GM21529 (cell line): ENCODE data around the gene TRNAU1AP.
"Not testable (repeated sequence)": the region's sequence is repeated elsewhere in the genome, so short reads cannot be mapped to it uniquely, and the experiment has no call there.

ENCODE experiments used
- ATAC-seq: cut with Tn5 transposase; IDR thresholded peaks from one replicate; pipeline ENCODE4 v1.9.1; 2021; ENCODE audit not compliant: unreplicated experiment

The TRNAU1AP gene

DNA sequence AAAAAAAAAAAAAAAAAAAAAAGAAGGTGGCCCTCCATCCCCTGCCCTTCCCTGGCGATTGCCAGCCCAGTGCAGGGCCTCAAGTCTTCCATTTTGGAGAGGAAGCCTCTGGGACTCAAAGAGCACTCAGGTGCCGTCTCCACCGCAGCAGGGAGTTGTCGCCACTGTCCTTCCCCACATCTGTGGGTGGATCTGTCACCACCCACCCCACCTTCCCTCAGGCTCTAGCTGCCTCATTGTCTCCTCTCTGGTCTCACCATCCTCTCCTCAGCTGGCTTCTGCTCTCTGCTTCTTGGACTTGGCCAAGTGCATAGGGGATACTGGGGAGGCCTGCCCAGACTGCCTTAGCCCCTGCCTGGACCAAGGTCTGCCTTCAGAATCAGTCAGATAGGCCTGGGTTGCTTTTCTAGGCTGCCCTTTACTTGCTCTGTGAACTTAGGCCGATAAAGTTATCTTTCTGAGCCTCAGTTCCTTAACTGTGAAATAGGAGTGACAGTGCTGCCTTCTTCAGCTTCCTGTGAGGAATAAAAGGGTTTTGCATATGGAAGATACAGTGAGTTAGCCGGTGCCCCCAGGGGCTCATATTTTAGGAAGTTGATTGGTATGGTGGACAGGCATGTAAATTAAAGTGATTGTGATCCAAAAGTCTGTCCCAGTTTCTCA, 31.3 kb upstream of the TRNAU1AP start:
- ATAC-seq = no peak

DNA sequence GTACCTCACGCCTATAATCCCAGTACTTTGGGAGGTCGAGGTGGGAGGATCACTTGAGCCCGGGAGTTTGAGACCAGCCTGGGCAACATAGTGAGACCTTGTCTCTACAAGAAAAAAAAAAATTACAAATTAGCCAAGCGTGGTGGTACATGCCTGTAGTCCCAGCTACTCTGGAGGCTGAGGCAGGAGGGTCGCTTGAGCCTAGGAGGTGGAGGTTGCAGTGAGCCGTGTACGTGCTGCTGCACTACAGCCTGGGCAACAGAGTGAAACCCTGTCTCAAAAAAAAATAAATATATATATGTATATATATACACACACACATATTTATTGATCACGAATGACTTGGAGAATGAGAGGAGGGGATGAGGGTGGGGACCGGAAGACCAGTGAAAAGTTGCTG, 30.3 kb upstream of the TRNAU1AP start:
- ATAC-seq = not testable (repeated sequence)

DNA sequence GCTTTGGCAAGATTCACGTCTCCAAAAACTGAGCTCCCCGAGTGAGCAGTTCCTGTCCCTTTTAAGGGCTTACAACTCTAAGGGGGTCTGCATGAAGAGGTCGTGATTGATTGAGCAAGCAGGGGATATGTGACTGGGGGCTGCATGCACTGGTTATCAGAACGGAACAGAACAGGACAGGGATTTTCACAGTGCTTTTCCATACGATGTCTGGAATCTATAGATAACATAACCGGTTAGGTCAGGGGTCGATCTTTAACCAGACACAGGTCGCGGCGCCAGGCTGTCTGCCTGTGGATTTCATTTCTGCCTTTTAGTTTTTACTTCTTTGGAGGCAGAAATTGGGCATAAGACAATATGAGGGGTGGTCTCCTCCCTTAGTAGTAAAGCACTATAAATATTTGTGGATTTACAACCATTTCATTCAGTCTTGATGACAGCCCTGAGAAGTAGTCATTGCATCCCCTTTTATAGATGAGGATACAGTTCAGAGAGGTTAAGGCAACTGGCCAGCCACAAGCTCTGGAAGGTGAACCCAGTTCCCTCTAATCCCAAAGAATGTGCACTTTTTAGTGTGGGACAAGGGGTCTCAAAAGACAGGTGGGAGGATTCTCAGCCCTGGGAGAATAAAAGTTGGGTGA, 27.8 kb upstream of the TRNAU1AP start:
- not testable (repeated sequence) for ATAC-seq

DNA sequence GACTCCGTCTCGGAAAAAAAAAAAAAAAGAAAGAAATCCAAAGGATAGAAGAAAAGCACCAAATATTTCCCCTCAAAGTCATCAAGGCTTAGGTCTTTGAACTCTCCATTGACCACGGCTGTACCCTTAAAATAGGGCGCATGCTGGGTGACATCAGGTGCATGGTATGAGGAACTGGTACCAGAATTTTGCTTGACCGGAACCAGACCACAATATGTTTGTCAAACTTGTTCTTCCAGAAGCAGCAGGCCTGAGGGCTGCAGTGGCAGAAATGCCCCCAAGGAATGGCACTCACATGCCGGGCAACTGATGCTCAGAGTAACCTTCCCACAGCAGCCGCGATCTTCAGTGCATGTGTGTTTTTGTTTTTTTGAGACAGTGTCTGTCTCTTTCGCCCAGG, 26.0 kb upstream of the TRNAU1AP start:
- ATAC-seq = no peak

DNA sequence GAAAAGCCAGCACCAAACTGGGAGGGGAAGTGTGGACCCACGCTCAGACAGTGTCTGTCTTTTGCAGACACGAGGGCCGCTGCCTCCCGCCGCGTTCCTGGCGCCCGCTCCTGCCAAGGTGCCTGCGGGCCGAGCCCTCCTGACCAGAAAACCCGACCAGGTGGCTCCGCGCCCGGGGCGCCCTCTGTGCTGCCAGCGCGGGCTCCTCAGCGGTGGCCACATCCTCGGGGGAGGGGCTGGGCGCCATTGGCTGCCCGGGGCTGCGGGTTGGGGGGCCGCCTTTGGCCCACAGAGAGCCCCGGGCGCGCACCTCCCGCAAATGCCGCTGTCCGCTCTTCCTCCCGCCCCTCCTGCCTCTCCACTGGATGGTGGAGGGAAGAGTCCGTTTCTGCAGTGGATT, 22.4 kb upstream of the TRNAU1AP start:
- ATAC-seq = no peak

DNA sequence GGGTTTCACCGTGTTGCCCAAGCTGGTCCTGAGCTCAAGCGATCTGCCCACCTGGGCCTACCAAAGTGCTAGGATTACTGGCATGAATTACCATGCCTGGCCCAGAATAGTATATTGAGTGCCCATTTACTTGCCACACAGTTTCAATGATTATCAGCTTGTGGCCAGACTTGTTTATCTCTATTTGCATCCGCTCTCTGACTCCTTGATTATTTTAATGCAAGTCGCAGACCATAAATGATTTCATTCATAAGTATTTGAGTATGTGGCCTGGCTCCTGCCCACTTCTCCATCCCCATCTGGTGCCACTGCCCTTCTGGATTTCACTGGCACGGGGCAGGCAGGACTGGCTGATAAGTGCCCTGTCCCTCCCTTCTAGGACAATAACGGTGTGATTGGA, 18.2 kb upstream of the TRNAU1AP start:
- ATAC-seq = no peak

DNA sequence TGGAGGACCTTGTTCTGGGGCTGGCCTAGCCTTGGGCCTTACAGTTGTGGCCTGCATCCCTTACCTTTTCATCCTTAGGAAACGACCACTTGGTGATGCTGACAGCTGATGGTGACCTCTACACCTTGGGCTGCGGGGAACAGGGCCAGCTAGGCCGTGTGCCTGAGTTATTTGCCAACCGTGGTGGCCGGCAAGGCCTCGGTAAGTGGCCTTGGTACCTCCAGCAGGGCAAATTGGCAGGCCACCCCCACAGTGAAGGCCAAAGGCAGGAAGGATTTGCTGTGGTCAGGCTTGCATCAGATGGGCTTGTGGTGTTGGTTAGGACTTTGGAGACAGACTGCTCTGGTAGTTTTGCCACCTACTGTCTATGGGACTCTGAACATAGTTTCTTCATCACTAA, 17.7 kb upstream of the TRNAU1AP start:
- ATAC-seq = no peak

DNA sequence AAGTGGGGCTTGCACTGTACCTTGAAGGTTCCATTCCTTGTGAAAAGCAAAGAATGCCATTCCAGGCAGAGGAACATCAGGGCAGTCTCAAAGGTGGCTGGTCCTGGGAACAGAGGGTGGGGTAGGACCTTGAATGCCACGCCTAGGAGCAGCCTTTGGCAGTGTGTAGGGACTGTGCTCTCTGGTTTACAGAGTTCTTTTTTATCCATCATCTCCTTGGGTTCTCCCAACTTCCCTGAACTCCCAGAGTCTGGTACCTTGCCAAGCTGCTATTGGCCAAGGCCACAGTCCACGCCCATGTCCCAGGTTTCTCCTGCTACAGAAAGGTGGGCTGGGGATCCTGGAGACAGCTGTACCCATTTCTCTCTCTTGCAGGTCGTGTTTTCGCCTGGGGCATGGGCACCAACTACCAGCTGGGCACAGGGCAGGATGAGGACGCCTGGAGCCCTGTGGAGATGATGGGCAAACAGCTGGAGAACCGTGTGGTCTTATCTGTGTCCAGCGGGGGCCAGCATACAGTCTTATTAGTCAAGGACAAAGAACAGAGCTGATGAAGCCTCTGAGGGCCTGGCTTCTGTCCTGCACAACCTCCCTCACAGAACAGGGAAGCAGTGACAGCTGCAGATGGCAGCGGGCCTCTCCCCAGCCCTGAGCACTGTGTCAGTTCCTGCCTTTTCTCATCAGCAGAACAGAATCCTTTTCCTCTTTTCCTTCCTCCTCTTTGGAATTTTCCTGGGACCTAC, 15.3 kb upstream of the TRNAU1AP start:
- ATAC-seq = no peak

DNA sequence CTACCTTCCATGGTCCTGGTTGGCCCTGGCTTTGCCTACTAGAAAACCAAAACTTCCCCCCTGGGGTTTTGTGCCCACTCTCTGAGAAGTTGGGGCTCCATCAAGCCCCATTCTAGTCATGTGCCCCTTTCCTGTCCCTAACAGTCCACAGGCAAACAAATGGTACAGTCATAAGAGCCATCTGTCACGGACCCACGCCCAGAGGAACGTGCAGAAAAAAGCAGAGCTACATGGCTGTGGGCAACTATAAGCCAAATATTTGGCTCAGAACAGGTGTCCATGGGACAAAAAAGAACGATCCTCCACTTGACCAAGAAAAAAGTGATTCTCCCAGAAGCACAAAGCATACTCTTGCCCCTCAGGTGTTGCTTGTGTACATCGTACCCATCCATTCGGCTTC, 14.6 kb upstream of the TRNAU1AP start:
- ATAC-seq = no peak

DNA sequence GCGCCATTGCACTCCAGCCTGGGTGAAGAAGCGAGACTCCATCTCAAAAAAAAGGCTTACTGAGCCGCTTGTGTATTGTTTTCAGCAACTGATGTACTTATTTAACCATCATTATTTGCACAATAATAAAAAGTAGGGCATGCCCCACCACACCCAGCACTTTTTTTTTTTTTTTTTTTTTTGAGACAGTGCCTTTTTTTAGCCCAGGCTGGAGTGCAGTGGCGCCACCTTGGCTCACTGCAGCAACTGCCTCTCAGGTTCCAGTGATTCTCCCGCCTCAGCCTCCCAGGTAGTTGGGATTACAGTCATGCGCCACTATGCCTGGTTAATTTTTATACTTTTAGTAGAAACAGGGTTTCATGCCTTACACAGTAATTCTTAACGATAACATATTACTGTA, 12.2 kb upstream of the TRNAU1AP start:
- no peak for ATAC-seq

DNA sequence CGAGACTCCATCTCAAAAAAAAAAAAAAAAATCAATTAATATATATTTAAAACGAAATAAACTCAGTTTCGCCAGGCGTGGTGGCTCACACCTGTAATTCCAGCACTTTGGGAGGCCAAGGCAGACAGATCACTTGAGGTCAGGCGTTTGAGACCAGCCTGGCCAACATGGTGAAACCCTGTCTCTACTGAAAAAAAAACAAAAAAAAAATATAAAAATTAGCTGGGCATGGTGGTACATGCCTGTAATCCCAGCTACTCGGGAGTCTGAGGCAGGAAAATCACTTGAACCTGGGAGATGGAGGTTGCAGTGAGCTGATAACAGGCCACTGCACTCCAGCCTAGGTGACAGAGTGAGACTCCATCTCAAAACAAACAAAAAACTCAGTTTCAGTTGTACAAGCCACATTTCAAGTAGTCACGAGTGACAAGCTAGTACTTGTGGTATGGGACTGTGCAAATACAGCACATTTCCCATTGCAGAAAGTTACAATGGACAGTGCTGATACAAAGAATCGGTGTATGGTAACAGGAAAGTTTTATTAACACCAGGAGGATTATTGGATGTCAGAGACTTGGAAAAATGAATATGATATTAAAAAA, 11.4 kb upstream of the TRNAU1AP start:
- not testable (repeated sequence) for ATAC-seq

DNA sequence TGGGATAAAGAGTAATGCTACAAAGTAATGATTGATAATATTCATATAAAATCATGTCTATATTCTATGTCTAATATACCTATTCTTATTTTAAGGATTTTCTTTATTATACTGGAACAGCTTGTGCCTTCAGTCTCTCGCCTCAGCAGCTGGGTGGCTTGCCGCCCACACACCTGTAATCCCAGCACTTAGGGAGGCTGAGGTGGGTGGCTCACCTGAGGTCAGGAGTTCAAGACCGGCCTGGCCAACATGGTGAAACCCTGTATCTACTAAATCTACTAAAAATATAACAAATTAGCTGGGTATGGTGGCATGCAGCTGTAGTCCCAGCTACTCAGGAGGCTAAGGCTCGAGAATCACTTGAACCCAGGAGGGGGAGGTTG, 7.6 kb upstream of the TRNAU1AP start:
- ATAC-seq = no peak

DNA sequence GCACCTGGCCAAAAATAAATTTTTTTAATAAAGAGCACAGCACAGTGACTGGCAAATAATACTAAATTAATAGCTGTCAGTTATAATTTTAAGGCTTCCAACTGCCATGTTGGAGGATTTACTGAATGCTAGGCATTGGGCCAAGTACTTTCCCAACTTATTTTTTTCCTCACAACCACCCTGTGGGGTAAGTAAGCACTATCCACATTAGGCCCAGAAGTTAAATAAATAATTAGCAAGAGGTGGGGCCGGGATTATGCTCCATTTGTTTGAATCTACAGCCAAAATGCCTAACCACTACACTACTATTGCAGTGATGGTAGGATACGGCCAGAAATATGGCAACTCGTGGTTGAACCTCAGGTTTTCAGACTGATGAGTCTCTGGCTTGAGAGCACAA, 4.6 kb upstream of the TRNAU1AP start:
- ATAC-seq = no peak

DNA sequence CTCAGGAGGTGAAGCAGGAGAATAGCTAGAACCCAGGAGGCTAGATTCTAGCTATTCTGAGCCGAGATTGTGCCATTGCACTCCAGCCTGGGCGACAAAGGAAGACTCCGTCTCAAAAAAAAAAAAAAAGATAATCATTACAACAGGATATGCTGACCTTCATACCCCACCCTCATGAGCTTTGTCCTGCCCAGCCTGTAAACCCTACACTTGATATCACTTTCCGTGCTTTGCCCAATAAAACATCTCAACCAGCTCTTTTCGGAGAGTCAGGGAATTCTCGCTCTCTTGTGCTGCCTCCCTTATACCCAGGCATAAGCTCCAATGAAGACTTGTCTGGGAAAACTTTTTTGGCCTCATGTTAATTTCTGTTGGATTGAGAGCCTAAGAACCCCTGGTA, 1.5 kb upstream of the TRNAU1AP start:
- no peak for ATAC-seq

DNA sequence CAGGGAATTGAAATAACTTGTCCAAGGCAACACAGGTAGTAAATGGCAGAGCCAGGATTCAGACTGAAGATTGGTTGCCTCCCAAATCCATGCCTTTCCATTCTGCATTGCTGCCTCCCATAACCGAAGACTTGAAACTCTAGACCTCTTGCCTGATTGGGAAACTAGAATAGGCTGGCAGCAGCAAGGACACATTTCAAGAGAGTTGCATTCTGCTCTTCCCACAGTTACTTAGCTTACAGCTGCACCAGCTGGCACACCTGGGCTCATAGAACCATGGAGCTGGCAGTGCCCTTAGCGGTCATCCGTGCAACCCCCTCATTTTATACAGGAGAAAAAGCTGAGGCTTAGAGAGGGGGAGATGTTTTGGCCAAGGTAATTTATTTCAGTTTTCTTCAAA, 8.0 kb downstream of the TRNAU1AP start:
- no peak for ATAC-seq

DNA sequence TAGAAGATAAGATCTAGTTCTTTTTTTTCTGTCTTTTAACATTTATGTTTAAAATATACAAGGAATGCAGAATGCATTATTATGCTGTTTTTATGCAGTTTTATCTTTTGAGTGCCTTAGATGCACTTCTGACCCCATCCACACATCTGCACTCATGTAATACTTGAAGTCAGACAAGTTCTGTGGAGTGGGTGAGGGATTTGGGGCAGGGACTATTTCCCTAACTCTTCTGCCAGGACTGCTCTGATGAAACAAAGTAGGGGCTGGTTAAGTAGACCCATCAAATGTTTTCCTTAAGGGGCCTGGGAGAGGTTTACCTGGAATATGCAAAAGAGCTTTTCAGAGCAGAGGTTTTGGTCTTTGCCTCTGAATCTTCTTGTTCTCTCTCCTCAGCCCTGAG, 11.4 kb downstream of the TRNAU1AP start:
- no peak for ATAC-seq

DNA sequence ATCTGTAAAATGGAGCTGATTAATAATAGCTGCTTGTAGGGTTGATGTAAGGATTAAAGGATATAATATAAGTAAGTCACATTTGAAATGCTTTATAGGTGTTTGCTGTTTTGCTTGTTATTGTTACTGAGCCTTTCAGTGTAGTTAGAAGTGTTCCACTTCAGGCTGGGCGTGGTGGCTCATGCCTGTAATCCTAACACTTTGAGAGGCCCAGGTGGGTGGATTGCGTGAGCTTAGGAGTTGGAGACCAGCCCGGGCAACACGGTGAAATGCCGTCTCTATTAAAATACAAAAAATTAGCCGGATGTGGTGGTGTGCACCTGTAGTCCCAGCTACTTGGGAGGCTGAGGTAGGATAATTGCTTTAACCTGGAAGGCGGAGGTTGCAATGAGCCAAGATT, 12.2 kb downstream of the TRNAU1AP start:
- ATAC-seq = no peak

DNA sequence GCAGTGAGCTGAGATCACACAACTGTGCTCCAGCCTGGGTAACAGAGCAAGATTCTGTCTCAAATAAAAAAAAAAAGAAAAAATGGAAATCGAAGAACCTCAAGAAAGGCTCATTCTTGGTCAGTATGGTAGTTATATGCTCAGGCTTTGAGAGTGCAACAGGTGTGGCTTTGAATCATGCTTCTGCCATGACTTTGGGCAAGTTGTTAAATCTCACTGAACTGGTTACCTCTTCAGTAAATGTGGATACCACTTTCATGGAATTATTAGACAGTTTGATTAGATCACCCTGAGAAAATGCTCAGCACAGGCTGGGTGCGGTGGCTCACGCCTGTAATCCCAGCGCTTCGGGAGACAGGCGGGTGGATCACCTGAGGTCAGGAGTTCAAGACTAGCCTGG, 12.8 kb downstream of the TRNAU1AP start:
- ATAC-seq = no peak

DNA sequence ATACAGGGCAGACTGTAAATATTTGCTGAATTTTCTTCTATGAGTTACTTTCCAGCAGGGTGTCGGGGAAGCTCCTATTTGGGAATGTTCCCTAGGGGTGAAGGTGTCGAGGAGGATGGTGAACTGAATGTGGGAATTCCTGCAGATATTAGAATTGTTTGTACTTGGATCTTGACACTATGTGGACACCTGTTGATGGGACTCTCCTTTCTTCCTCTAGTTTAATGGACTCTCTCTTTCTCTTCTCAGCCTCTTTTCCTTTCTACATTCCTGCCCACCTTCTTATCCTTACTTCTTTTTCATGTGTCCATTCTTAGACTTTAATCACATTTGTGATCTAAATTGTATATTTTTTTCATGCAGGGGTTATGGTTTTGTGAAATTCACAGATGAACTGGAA, 14.0 kb downstream of the TRNAU1AP start:
- no peak for ATAC-seq

DNA sequence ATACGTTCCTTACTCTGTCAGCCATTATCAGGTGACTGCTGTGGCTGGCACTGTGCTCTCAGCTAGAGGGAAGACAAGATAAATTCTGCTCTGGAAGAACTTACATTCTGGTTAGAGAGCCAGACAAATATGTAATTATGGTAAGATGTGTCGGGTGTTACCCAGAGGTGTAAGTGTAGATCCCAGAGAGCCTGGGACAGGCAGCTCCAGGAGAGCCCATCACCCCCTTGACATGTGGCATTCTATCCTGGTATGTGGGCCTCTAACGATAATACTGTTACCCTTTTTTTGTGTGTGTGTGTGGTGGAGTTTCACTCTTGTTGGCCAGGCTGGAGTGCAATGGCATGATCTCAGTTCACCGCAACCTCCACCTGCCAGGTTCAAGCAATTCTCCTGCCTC, 19.0 kb downstream of the TRNAU1AP start:
- no peak for ATAC-seq

DNA sequence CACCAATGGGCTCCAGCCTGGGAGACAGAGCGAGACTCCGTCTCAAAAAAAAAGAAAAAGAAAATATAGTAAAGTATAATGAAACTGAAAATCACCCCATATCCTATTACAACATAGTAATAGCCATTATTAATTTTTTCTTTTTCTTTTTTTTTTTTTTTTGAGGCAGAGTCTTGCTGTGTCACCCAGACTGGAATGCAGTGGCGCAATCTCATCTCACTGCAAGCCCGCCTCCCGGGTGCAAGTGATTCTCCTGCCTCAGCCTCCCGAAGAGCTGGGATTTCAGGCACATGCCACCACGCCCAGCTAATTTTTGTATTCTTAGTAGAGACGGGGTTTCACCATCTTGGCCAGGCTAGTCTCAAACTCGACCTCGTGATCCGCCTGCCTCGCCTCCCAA, 20.0 kb downstream of the TRNAU1AP start:
- not testable (repeated sequence) for ATAC-seq

DNA sequence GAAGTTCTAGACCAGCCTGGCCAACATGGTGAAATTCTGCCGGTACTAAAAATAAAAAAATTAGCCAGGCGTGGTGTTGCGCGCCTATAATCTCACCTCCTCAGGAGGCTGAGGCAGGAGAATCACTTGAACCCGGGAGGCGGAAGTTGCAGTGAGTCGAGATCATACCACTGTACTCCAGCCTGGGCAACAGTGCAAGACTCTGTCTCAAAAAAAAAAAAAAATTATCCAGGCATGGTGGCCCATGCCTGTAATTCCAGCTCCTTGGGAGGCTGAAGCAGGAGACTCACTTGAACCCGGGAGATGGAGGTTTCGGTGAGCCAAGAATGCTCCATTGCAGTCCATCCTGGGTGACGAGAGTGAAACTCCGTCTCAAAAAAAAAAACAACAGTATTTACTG, 20.7 kb downstream of the TRNAU1AP start:
- no peak for ATAC-seq
